T-helper 22 cell (primary cell): ENCODE data around the gene TSPAN18.

ENCODE experiments used
- DNase-seq: peaks from one replicate; pipeline ENCODE4 v3.0.0-alpha.2; 2020; ENCODE audit warnings: low read depth

The TSPAN18 gene

DNA sequence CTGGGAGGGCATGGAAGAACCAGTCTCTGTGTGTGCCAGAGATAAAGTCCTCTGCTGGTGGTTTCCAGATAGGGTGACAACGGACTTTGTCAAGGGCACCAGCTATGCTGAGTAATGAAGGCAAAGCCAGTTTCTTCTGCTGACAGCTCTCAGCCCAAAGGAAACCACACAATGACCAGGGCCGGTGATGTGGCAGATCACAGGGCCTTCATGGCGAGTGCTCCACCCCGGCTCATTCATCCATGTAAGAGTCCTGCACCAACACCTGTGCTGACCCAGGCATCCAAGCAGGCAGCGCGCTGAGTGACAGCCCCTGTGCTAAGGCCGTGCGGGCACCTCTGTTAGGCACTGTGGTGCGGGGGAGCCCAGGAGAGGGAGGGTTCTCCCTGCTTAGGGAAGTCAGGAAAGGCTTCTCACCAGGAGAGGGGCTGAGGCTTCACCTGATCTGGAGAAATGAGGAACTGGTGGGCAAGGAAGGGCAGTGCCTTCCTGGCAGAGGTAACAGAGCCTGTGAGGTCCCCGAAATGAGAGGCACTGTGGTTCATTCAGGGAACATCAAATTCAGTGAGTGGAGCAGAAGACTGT is 190.1 kb downstream of the TSPAN18 start:
- no peak for DNase-seq

DNA sequence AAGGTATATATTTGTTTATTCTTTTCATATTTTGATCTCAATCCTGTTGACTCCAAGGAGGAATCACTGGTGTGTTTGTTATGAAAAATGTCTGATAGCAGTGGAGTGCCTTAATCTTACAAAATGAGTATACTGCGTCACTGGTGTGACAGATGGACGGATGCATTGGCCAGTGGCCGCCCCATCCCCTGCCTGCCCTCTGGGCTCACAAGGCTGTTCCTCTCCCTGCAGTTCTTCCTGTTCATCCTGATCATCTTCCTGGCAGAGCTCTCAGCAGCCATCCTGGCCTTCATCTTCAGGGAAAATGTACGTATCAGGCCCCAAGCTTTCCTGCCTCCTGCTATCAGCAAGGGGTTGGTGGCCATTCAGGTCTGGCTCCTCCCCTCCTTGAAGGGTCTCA is 191.0 kb downstream of the TSPAN18 start:
- DNase-seq = no peak

DNA sequence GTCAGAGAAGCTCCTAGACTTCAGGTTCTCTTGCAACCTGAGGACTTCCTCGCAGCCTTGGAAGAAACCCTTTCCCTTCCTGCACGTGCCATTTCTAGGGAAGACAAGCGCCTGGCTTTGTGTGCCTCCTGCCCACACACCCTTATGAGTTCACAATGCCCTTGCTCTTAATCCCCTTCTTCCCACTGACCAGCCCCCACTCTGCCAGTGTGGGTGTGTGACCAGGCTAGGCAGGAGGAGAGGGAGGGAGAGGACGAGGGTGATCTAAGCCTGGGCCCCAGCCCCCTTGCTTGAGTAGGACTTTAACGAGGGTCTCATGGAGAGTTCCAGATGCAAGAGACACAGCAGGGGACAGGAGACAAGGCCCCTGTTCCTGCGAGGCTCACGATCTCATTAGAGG is 193.7 kb downstream of the TSPAN18 start:
- no peak for DNase-seq

DNA sequence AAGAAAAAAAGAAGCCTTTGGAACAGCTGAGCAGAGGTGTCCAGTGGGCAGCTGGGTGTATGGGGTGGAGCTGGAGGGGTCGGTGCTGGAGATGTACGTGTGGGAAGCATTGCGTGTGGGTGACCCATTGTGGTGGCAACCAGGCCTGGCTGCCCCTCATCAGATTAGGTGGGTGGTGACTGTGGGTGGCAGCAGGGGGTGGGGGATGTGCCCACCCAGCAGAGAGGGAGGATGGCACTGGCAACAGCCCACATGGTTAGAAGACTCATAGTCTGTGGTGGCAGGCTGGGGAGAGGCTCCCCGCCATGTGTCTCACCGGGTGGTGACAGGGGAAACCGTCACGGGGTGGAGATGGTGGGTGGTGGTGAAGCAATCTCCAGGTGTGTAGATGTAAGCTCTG is 196.4 kb downstream of the TSPAN18 start:
- no peak for DNase-seq

DNA sequence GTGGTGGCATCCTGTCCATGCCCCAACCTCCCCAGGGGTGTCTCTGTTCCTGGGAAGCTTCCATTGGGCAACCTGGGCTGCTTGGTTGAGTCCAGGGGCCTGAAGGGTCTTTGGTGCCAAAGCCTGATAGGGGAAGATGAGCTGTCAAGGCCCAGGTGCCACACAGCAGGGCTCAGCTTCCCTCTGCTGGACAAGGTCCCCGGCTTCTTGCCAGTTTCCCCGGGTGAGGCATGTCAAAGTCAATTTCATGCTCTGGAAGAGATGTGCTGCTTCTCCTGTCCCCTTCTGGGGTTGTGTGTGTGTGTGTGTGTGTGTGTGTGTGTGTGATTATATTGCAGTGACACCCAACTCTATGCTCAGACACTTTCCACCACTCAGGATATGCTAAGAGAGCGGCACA is 197.0 kb downstream of the TSPAN18 start:
- DNase-seq = no peak

DNA sequence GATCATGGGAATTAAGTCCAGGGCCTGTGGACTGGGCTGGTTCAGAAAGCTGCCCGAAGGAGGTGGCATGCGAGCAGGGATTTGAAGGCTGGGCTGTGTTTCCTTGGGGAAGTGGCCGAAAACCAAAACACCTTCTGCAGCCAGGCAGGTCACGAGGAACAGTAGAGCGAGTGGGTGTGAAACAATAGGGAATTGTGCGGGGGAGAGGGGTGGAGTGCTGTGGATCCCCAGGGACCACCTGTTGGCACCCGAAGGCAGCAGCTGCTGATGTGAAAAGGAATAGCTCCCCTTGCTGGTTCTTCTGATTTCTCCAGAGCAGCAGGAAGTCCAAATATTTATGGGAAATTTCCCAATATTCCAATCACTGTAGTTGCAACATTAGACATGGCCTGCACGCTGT is 199.3 kb downstream of the TSPAN18 start:
- no peak for DNase-seq

DNA sequence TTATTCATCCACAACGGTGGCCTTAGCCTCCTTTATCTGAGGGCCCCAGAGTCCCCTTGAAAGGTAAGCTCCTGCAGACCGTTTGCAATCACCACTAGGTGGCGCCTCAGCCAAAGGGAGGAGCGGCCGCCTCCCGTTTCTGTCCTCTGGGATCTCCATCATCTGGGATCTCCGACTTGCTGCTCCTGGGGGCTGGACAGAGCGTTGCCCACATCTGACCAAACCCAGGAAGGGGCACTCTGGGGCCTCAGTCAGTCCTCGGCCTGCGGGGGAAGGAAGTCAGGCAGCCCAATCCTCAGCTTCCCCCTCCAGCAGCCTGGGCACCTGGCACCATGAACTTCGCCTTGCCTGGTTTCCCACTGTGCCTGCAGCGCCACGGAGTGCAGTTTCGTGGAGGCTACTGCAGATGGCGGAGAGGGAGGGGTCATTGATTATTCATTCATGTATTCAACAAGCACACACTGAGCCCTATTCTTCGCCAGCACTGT is 200.5 kb downstream of the TSPAN18 start:
- DNase-seq = peak; percentile 15

DNA sequence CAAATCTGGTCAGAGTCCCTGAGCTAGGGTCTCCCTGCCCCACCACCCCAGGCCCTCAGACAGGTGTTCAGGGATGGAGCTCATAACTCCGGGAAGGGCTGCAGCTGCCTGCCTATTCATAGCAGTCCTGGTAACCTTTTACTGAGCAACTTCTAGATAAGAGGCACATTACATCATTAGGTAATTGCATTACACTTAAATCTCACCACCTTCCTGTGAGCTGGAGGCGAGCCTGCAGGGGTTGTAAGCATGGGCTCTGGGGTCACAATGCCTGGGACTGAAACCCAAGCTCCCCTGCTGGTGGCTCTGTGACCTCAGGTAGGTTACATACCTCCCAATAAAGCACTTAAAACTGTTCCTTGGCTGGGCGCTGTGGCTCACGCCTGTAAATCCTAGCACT is 201.4 kb downstream of the TSPAN18 start:
- no peak for DNase-seq

DNA sequence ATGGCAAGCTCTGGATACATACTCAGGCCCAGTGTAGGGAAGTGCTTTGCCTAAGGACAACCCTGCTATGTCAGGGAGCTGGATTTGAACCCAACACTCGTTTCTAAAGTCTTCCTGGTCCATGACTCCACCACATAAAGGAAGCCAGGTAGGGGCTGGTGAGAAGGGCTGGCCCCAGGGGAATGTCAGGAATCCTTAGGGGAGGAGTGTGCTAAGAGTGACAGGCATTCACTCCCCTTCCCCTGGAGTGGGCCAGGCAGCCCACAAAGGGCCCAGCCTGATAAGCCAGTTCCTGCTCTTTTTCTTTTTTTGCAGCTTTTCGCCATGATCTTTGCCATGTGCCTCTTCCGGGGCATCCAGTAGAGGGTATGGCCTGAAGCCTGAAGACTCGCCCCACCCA is 202.1 kb downstream of the TSPAN18 start:
- DNase-seq = no peak

DNA sequence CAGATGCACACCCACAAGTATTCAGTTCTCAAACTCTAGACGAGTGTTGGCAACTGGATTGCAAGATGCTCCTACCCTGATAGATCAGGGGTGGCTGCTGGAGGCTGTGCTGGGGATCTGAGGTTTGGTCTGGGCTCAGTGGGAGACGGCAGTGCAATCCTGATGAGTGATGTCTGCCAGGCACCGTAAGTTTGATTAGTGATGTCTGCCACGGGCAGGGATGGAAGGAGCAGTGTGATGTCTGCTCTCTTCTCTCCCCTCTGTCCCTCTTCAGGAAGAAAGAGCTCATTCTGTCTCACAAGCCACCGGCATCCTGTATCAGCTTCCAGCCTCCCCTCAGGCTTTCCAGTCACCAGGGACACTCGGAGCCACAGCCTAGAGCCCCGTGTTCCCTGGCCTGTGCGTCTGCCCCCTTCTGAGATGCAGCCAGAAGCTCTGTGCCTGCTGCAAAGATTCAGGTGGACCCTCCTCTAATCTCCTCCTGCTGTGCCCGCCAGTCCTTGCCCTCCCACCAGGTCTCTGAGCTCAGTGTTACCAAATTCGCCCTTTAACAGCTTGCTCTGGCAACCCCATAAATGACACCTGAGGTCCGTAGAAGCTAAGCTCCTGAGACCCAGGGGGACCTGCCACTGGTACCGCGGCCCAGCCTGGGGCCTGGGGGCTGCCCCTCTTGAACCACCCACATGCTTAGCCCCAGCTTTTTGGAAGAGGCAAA is 204.0 kb downstream of the TSPAN18 start:
- DNase-seq = no peak

DNA sequence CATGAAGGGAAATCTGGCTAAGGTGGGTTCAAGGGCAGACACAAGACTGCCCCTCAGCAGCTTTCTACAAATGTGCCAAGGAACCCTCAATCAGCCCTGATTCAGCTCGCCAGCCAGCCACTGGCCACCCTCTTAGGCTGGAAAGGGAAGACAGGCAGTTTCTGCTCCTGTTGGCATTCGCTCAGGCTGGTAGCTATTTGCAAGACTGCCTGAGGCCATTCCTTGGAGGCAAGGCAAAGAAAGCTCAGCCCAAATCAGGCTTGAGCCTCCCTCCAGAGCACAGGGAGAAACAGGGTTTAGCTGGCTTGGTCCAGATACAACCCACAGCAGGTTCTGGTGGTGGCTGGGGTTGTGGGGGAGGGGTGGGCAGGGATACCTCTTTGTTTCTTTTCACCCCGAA is 204.7 kb downstream of the TSPAN18 start:
- no peak for DNase-seq

DNA sequence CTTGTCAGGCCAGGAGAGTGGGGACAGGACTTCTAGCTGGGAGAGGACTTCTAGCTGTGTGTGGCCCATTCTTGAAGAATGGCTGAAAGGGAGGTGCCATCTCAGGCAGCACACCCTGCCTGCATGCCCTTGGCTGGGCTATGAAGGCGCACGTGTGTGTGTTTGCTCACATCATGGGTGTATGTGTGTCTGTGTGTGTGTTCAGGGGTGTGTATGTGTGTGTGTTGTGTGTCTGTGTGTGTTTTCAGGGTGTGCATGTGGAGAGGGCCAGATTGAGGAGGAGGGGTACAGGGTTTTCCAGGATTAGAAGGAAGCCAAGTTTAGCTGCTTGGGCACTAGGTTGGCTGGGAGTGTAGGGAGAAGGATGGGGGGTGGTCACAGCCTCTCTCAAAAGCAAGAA is 207.3 kb downstream of the TSPAN18 start:
- no peak for DNase-seq

DNA sequence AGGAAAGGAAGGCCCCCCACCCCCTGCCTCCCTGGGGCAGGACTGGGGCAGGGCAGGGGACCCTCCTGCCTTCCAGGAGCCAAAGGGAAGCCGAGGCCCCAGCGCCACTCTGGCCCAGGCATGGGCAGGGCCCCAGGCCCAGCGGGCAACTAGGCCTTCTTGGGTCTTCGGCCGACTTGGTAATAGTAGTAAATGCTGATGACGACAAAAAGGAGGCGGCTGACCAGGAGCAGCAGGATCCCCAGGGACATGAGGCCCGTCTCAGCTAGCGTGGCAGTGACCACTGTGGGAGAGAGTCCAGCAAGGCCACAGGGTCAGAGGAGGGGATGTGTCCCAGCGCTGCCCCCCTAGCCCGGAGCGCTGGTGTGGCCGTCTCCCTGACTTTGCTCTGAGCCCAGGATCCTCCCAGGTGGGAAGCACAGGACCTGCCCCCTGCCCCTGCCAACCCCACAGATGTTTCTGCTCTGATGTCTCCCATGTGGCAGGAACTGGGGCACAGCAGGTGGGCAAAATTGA is 208.0 kb downstream of the TSPAN18 start:
- no peak for DNase-seq

DNA sequence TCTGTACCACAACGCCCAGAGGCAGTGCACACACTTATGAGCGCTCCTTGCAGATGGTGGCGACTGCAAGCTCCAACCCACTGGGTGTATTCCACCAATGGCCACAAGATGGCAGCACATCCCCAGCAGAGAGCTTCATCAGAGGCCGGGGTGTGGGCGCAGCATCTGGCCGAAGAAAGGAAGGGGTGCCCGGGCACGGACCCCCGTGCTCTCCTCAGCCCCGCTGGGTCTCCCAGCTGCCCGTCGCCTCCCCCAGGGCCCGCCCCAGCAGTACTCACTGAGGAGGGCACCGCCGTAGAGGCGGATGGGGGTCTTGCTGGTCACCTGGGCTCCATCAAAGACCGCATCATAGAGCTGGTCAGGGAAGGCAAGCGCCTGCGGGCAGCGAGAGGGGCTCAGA is 209.8 kb downstream of the TSPAN18 start:
- peak; percentile 49 for DNase-seq

DNA sequence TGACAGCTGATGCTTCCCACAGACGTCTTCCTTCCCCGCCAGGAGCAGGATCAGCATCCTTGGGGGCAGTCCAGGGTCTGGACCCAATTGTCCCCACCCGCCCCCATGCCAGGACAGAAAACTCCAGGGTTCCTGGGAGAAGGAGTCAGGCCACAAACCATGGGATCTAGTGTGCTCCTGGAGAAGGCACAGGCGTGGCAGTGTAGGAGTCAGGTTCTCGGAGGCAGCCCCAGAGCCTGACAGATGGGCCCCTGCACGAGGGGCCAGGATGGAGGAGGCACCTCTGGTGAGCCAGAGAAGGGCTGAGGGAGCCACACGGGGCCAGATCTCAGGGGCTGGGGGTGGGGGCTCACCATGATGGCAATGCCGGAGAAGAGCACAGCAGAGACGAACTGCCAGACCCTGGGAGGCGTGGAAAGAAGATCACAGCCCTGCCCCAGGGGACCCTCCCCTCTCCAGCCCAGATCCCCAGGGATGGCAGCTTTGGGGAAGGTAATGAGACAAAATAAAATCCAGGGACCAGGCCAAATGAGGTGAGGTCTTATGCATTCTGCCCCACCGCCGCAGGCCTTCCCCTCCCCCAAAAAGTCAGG is 210.3 kb downstream of the TSPAN18 start:
- DNase-seq = no peak

DNA sequence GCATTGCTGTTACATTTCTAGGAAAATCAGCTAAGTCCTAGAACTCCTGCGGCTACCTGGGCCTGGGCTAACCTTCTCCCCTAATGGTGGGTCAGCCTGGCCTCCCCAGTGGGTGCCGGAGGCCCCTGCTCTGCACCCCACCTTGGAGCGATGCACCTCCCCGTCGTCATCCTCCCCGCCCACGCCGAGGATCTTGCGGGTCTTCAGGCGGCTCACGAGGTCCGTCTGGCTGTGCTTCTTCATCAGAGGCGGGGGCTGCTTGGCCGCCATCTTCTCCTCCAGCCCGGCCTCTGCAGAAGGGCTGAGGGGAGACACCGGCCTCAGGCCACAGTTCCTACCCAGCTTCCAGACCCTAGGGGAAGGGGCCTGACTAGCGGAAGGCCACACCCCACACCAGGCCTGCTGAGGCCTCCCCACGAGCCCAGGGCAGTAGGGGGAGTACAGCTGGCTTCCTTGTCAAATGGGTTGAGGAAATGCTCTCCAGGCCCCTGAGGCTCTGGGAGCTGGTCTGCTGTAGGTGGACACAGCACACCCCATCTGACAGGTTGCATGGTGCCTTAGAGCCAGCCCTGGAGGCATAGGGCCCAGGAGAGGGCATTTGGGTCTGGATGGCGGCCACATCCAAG is 211.4 kb downstream of the TSPAN18 start:
- no peak for DNase-seq

DNA sequence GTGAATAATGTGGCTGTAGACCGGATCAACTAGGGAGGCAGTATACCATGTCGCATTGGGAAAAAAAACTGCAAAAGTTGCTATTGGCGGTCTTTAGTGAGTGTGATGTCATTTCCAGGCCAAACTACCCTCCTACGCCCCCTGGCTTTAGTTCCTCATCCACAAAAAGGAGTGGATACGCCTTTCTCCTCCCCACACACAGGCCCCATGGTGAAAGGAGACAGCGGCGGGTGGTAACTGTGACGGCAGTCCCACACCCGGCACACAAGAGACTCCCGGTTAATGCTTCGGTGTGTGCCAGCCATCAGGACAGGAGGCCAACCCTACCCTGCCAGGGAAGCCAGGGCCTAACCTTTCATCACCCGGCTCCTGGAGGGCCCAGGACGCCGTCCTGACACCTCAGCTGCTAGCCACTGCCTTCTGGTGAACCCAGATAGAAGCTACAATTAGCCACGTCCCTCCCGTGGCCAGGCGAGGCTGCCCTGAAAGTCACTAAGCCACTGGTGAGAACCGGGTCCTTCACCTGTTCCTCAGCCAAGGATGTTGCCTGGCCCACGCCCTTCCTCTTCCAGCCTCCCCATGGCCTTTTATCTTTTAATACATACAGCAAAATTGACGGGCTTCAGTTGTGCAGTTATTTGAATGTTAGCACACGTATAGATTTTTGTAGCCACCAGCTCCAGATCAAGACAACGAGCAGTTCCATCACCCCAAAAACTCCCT is 213.1 kb downstream of the TSPAN18 start:
- DNase-seq = no peak

DNA sequence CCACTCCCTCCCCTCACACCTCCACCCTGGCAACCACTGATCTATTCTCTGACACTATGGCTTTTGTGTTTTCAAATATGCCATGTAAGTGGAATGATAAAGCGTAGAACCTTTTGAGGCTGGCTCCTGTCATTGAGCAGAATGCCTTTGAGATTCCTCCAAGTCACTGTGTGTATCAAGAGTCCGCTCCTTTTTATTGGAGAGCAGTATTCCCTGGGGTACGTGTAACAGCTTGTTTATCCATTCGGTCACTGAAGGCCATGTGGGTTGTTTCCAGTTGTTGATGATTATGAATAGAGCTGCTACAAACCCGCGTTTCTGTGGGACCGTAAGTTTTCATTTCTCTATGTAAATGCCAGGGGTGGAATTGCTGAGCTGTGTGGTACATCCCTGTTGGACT is 213.6 kb downstream of the TSPAN18 start:
- no peak for DNase-seq

DNA sequence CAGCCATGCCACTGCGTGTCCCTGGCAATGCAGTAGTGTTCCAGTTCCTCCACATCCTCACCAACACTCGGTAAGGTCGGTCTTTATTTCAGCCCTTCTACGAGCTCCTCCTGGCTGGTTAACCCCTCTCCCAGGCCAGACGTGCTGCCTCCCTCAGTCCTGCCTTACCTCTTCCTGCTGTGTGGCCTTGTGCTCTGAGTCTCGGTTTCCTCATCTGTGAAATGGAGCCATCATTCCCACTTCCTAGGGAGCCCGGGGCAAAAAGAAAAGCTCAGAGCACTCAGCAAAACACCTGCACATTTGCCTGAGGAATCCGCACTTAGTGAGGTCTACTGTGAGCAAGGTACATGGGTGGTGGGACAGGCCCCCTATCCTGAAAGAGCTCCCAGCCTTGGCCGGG is 214.1 kb downstream of the TSPAN18 start:
- no peak for DNase-seq

DNA sequence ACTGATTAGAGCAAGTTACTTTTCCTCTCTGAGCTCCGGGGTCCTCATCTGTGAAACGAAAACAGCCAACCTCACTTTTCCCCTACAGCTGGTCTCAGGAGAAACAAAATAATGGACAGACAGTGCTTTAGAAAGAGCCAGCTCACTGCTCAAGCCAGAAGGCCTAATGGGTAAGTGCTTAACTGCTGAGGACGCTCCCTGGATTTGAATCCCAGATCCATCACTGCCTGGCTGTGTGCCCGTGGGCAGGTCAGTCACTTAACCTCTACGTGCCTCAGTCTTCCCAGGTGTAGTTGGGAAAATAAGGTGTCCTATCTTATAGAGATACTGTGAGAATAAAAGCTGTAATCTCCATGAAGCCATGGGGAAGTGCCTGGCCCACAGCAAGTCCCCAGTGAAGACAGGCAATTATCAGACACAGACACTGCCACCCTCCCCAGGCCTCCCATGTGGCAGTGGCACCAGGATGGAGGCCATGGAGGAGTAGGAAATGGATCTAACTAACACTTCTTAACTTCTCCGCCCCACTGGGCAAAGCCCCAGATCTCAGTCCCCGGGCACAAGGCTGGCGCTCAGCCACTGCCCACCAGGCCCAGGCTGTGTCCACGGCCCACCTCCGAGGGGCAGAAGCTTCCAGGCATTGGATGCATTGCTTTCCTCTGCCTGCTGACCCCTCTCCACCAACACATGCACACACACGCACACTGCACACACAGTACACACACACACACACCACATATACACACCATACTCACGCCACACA is 214.7 kb downstream of the TSPAN18 start:
- DNase-seq = no peak
